DMS79 treated with DMSO at 0.1 percent for 48 hours (cell line): ENCODE measurements around the gene SNX21.
"Not testable (repeated sequence)": the region's sequence is repeated elsewhere in the genome, so short reads cannot be mapped to it uniquely, and the experiment has no call there.

Source experiments
- DNase-seq: peaks from one replicate; lab custom pipeline; 2025; lab: John Stamatoyannopoulos, UW

Gene SNX21

DNA sequence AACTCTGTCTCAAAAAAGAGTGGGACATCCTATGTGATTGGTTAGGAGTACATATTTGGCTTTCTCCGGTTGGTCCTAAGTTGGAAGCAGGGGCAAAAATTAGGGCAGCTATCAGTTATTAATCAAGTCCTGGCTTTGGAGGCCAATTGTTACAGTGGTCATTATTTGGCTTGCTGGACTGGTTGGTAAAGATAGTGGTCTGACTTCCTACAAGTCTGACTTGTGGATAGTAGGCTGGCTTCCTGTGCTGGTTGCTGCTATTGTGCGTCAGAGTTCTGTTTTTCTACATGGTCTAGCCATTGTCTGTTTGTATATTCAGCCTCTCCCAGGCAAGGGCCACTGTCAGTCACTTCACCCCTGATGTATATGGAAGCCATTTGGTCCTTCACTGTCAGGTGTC, 16.6 kb downstream of the SNX21 start:
- DNase-seq = no peak

DNA sequence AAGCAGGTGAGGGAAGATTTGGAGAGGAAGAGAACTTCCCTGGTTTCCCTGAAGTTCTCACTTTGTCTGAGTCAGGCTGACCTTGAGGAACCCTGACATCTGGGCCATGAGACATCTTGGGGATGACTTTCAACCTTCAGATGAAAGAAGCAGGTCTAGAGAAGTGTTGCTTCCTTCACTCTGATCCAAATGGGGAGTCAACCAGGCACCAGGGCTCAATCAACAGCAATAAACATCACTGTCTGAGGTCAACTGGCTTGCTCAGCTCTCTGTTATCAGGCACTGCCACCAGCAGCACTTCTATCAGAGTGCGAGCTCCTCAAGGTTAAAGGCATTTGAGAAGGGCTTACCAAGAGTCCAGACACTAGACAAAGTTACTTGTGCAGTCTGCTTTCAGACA, 17.3 kb downstream of the SNX21 start:
- no peak for DNase-seq

DNA sequence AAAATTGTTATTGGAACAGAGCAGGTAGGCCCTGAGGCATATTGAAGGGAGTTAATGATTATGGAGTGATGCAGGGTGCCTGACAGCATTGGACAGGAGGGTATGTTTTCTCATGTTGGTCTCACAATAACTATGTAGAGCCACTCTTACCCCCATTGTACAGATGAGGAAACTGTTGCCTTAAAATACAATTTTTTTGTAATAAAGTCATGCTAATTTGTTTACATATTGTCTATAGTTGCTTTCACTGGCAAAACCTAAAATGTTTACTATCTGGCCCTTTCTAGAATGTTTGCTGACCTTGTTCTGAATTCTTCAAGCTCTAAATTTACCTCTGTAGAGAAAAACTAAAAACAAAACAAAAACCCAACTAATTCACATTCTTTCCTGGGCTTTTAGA, 17.9 kb downstream of the SNX21 start:
- no peak for DNase-seq

DNA sequence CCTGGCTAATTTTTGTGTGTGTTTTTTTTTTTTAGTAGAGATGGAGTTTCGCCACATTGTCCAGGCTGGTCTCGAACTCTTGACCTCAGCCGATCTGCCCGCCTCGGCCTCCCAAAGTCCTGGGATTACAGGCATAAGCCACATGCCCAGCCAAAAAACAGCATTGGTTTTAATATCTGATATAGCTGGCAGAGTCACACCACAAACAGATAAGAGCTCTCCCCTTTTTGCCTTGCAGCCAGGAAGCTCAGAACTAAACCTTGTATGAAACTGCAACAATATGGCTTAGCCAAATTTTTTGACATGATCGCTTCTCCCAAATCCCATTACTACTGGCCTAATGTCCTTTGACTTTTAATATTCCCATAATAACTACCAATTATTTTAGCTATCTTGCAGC, 18.7 kb downstream of the SNX21 start:
- DNase-seq = no peak

DNA sequence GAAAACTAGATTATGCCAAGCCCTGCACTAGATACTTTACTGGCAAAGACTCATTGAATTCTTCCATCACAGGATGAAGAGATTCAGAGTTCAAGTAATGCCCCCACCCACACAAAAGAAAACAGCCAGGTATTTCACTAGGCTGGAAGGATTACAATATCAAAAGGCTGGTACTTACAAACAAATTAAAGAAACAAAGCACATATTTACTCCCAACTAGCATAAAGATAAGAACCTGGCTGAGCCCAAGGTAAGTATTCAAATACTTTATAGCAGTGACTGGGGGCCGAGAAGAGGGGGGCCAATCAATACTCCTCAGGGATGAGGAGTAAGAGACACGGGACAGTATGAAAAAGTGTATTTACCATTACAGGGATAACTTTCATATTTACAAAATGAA, 19.9 kb downstream of the SNX21 start:
- DNase-seq = no peak

DNA sequence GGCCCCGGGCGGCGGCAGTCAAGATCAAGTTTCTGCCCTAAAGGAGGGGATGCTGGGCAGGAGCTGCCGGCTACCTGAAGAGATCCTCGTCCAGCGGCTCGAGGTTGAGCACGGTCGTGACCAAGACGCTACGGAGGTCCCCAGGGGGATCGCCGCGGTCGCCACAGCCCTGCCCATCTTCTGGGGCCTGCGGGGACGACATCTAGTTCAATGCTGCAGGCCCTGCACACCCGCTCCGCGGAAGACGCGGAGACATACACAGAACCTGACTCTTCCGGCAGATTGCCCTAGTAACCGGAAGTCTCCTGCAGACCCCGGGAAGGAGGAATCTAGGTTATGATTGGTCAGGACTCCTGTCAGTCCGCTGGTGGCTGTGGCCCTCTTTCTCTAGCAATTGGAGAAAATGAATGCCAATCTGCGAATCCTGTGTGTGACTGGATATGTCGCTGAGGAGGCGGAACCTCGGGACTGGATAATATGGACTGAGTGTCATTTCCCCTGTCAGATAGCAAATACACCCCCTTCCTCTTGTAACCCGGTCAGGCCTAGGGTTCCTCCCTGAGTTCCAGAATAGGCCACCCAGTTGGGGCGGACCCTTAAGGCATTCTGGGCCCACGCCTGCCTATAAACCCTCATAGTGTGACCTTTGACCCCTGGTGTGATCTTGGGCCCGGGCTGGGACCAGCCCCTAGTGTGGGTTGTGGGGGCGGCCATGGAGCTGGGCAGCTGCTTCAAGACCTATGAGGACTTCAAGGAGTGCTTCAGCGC, 23.7 kb downstream of the SNX21 start, which contains the start of the genes ACOT8 and ZSWIM3:
Gene ACOT8, minus strand, starts transcription at position 279 of the 768 bp plus-strand sequence. Its CDS starts 77 bp downstream, at position 202.
Gene ZSWIM3, plus strand, starts transcription at position 501 of the 768 bp plus-strand sequence. Its CDS starts 212 bp downstream, at position 713.
- DNase-seq = peak; percentile 93

DNA sequence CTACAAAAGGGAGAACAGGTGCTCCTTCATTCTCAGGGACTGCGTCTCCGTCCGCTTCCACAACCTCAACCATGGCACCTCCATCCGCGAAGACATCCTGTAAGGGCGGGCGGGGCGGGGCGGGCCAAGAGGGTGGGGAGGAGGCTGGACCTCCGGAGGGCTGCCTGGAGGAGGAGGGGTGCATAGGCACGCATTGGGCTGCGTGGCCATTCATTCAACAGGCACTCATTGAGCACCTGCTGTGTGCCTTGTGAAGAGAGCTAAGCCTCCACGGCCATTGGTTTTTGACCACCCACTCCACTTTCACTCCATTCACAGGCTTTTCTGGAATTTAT, 24.2 kb downstream of the SNX21 start:
- no peak for DNase-seq

DNA sequence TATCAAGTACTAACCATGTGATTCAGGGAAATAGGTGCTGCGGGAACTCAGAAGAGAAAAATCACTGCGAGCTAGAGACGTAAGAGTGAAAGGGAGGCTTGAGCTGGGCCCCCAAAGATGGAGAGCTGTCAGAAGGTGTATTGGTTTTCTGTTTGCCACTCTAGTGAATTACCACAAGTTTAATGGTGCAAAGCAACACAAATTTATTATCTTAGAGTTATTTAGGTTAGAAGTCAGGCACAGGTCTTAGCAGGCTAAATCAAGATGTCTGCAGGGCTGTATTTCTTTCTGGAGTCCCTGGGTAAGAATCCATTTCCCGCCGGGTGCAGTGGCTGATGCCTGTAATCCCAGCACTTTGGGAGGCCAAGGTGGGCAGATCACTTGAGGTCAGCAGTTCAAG, 26.3 kb downstream of the SNX21 start:
- DNase-seq = no peak

DNA sequence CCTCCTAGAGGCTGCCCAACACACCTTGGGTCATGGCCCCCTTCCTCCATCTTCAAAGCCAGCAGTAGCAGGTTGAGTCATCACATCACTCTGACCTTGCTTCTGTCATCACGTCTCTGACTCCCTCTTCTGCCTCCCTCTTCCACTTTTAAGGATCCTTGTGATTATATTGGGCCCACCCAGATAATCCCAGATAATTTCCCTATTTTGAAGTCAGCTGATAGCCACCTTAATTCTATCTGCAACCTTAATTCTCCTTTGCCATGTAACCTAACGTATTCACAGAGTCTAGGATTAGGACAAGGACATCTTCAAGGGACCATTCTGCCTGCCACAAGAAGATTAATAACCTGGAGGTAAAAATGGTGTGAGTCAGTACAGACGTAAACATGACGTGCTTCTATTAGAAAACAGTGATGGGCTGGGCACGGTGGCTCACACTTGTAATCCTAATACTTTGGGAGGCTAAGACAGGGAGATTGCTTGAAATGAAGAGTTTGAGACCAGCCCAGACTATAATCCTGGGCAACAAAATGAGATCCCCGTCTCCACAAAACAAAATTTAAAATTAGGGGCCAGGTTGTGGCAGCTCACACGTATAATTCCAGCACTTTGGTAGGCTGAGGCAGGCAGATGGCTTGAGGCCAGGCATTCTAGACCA, 27.1 kb downstream of the SNX21 start:
- no peak for DNase-seq

DNA sequence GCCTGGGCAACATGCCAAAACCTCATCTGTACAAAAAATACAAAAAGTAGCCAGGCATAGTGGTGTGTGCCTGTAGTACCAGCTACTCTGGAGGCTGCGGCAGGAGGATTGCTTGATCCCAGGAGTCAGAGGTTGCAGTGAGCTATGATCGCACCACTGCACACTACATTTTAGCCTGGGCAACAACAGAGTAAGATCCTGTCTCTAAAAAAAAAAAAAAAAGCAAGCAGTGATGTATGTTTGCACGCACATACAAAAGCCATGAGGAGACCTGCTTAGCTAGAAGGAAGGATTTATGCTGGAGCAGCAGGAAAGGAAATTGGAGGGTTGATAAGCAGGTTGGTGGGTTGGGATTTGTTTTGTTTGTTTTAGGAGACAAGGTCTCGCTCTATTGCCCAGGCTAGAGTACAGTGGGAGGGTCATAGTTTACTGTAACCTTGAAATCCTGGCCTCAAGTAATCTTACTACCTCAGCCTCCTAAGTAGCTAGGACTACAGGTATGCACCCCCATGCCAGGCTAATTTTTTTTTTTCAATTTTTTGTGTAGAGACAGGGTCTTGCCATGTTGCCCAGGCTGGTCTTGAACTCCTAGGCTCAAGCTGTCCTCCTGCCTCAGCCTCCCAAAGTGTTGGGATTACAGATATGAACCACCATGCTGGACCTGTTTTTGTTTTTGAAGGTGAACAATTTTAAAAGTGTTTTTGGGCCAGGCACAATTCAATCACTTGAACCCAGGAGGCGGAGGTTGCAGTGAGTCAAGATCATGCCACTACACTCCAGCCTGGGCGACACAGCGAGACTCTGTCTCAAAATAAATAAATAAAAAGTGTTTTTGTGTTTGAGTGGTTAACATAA, 27.8 kb downstream of the SNX21 start:
- peak; percentile 13 for DNase-seq

DNA sequence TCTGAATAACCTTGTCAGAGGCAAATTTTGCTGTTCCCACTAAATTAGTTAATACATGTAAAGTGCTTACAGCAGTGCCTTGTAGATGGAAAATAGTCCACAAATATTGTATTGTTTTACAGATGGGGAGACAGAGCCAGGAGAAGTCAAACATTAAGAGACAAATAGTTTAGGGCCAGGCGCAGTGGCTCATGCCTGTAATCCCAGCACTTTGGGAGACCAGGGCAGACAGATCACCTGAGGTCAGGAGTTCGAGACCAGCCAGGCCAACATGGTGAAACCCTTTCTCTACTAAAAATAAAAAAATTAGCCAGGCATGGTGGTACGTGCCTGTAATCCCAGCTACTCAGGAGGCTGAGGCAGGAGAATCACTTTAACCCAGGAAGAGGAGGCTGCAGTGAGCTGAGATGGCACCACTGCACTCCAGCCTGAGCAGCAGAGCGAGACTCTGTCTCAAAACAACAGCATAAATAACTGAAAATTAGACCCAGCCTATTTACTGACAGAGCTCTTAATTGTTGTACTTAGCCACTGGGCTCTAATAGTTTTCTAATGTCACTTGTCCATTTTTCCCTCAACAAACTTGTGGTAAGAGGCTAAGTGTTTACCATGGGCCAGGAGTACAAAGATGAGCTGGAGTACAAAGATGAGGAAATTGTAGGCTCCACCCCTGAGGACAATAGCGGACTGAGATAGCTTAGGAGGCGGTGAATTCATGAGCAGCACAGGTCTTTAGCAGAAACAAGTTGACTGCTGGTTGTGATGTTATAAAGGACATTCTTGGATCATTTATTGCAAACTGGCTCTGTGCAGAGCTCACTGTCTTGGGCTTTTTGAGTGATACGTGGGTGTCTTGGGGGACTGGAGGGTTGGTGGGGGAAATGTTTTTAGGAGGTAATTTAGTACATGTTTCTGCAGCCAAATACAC, 30.2 kb downstream of the SNX21 start:
- DNase-seq = no peak

DNA sequence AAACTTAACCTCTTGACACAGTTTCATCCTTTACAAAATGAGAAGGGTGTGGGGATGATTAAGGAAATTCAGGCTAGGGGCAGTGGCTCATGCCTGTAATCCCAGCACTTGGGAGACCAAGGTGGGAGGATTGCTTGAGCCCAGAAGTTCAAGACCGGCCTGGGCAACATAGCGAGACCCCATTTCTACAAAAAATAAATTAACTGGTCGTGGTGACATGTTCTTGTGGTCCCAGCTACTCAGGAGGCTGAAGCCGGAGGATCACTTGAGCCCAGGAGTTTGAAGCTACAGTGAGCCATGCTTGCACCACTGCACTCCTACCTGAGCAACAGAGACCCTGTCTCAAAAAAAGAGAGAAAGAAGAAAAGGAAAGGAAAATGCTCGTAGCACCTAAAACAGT, 32.9 kb downstream of the SNX21 start:
- no peak for DNase-seq

DNA sequence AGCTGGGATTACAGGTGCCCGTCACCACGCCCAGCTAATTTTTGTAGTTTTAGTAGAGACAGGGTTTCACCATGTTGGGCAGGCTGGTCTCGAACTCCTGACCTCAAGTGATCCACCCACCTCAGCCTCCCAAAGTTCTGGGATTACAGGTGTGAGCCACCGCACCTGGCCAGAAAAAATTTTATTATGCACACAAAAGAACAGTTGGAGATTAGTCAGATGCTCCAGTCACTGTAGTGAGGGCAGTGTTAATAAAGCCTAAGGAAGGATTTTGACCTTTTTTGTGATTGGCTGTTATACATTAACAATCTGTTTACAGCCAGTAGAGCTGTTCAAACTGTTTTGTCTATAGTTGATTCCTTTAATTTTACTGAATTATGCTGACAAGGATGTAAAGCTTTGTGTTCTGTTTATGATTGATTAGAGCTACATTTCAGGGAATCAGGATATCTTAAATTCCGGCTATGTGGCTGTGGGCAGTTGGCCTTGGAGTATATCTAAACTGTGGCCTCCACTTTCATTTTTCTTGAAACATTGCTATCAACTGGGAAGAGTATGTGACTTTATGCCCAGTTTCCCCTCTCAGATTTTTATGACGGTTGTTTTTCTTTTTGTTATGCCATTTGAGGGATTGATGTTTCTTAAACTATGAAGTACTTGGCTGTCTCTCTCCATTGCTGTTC, 33.7 kb downstream of the SNX21 start:
- DNase-seq = no peak

DNA sequence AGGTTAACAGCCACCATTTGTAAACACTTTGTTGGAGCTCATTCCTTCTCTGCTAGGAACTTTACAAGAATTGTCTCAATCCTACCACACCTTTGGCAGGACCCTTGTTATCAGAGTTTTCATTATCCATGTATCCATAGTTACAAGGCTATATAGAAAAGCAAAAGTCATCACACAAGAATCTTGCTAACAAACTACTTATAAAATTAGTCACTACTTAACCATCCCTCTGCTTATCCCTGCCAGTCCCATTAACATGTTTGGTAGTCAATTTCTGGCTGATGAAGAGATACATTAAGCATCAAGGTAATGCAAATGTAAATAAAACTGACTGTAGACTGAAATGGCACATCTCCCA, 34.2 kb downstream of the SNX21 start:
- no peak for DNase-seq

DNA sequence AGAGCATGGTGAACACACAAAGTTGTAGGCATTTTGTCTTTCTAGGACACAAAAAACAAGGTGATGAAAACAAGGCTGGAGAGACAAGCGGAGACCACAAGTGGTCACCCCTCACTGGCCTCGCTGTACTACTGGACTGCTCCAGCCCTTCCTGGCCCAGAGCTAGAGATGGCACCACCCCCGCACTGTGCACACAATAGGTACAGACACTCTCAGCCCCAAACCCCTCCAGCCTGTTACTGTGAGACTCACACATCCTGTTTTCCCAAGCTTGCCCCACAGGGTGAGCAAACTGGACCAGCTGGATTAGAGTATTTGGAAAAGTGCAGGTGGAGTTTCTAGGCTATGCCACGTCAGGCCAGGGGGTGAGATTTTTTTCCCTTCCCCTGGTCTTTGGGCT, 39.0 kb downstream of the SNX21 start:
- no peak for DNase-seq

DNA sequence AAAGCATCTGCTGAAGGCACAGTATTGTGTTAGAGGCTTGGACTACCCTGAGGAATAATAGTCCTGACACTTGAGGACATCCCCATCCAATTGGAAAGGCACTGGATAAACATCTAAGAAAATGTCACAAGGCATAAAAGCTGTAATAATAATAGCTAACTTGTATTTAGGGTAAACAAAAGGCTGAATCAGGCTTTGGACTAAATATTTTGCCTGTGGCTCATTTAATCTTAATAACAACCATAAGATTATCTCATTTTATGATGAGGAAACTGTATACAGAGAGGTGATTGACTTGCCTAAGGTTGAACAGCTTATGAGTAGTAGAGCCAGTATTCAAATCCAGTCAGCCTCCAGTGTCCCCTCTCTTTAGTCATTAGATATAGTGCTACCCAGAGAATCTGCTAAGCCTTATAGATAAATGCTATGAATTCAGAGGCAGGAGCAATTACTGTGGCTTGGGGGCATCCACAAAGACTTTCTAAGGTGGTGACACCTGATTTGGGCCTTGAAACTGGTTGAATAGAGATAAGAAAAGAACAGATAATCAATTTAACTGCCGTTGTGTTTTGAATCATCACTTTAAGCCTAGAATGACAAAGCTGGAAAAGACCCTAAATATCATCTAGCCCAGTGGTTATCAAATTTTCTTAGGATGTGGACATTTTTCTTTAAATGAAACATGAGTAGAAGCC, 40.0 kb downstream of the SNX21 start:
- DNase-seq = no peak

DNA sequence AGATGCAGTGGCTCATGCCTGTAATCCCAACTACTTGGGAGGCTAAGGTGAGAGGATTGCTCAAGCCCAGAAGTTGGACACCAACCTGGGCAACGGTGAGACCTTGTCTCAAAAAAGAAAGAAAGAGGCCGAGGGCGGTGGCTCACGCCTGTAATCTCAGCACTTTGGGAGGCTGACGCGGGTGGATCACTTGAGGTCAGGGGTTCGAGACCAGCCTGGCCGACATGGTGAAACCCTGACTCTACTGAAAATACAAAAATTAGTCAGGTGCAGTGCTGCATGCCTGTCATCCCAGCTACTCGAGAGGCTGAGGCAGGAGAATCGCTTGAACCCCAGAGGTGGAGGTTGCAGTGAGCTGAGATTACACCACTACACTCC, 40.5 kb downstream of the SNX21 start:
- not testable (repeated sequence) for DNase-seq

DNA sequence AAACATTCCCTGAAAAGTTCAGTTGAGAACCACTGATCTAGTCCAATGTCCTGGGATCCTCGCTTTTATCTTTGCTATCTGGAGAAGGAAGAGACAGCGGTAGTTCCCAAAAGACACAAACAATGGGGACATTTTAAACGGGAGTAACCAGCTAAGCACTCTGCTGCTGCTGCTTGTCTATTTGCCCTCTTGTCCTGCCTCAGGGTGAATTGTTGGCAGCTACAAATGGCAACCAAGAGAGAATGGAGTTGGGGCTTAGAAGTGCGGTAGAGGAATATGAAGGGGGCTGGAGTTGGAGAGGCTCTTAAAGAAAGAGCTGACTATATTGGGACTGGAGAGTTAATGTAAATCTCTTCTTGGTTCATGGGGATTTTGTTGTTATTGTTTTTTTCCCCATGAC, 41.0 kb downstream of the SNX21 start:
- no peak for DNase-seq

DNA sequence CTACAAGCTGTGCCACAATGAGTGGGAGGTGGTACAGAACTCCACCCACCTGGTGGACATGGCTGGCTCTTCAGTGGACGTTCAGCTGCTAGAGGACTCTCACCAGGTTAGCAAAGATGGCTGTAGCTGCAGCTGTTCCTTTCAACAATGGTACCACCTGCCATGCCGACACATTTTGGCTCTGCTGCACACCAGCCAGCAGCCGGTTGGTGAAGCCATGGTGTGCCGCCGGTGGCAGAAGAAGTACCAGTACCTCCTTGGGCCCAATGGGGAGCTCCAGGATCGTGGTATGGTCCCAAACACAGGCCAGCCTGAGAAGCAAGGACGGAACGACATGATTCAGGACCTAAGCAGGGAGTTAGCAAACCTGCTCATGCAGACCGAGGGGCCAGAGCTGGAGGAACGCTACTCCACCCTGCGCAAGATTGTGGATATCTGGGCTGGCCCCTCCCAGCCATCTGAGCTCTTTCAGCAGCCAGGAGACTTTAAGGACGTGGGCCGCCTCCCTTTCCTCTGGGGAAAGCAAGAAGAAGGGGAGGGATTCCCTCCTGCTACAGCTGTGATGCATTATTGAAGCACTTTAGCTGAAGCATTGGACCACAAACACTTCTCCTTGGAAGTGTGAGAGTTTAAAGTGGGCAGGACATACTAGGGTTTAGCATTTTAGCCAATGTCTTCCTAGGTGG, 44.6 kb downstream of the SNX21 start:
- DNase-seq = no peak
